ENCODE results near the gene CCN2.
"Not testable (repeated sequence)": the region's sequence is repeated elsewhere in the genome, so short reads cannot be mapped to it uniquely, and the experiment has no call there.

GRCh38 chr6:131901326-131901873, 49.8 kb downstream of the CCN2 start:
- not testable (repeated sequence) for TF ChIP-seq POLR2A, CTCF (IDR thresholded peaks at IDR 0.05)

Data from breast epithelium (tissue), 3 donors.